ENCODE results near the gene INAFM1. TPM values are rescaled to one million over a fixed set of nuclear protein-coding genes. Genes with fewer than 3 reads are reported as not detected.

Gene INAFM1
- total and polyA plus RNA-seq, 9 of the 15 experiments (the other 6 are each of a cell fraction or from before 2014, with no cell fraction given): 0.71 to 30.9 (median 3.1) TPM

DNA sequence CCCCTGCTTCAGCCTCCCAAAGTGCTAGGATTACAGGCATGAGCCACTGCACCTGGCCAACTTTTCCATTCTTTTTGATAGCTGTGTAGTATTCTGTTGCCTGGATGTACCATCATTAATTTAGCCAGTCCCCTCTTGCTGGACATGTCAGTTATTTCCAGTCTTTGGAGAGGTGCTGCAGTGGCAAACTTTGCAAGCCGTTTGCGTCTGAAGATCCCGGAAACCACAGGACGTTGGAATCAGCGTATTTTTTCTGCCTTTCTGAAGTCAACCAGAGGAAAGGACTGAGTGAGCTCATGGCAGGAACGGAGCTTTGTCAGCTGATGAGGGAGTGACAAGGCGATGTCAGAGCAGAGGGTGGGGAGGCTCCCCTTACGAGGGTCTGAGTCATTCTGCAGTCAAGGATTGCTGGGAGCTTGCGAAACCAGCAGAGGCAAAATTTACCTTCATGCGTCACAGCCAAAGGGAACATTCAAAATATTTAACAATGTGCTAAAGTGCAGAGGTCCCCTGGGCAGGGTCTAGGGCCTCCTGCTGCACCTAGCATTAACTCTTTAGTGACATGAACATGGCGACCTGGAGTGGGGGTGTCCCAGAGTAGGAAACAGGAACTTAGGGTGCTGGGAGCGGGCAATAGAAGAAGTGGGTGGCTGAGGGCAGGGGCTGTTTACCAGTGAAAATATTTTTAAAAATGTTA is 40.6 kb downstream of the INAFM1 start:
- Histone ChIP-seq H3K4me1 (replicated peaks in 1 of 2; ENCODE audit: control insufficient read depth in 2 of 2, insufficient read depth in 2 of 2, low read length in 2 of 2) (peaks cover 14 to 27% of the 10 kb centered on the region in 2 experiments; a peak in 4 of 5 replicates), H3K79me2 (ENCODE audit: control insufficient read depth, insufficient read depth, low read length) (no peaks in the 10 kb centered on the region), H3K9me3 (replicated peaks; ENCODE audit: control insufficient read depth, insufficient read depth, low read depth, low read length) (no peaks in the 10 kb centered on the region), H4K20me1 (replicated peaks; ENCODE audit: control insufficient read depth, insufficient read depth, low read length) (no peaks in the 10 kb centered on the region), H3K4me2 (ENCODE audit: insufficient read depth, low read length) (peak overlapping the region; percentile 71), H3K9ac (ENCODE audit: insufficient read depth in 1 of 2, low read depth in 2 of 2, low read length in 2 of 2) (peak overlapping the region; percentile 36 to 71; a peak in 3 of 4 replicates), H3K4me3 (no peak overlapping the region), H2AFZ (ENCODE audit: low read depth, low read length) (peak overlapping the region; percentile 83), H3K9me1 (ENCODE audit: control insufficient read depth, insufficient read depth, low read length) (no peaks in the 10 kb centered on the region), H3K27me3 (ENCODE audit: control insufficient read depth in 2 of 2, insufficient read depth in 2 of 2, low read length in 2 of 2) (no peaks in the 10 kb centered on the region), H3K36me3 (ENCODE audit: control insufficient read depth, insufficient read depth, low read length) (no peaks in the 10 kb centered on the region), H3K27ac (ENCODE audit: extremely low read depth, low read depth, low read length) (peak overlapping the region; percentile 71; the same call in 2 of the 3 replicates)
- peak; percentile 94 for ATAC-seq
- ChIA-PET CTCF (ENCODE audit: low intra/inter-chr PET ratio) (no interaction called here), POLR2A (interaction anchor here (0.6 to 1.1 kb wide), 9 partner anchors 8 to 87 kb away, joined by 3 to 8 read pairs (median 3); partner anchors contain the start of gene DHX34)
- intact Hi-C loops (cut with micrococcal nuclease) (no loop called here), in situ Hi-C loops (cut with MboI) (no loop called here)
- no TSS peak for BruUV-seq (replicated peaks)
- FAIRE-seq: peak; percentile 99
- WGBS (ENCODE audit: insufficient coverage, low coverage, missing lambda C conversion rate): 4% methylated on average over 12 of the region's 12 CpGs
- peak; percentile 79 to 93 (median 84) for DNase-seq (ENCODE audit: extremely low read depth in 1 of 4, low spot score in 3 of 4)
- no peak for TF ChIP-seq ZNF232 (CRISPR knock-in tag; IDR thresholded peaks at IDR 0.05)
- no peak for TF ChIP-seq ZNF197 (CRISPR knock-in tag; IDR thresholded peaks at IDR 0.05; ENCODE audit: low read depth)
- no peak for TF ChIP-seq ZNF224 (CRISPR knock-in tag; IDR thresholded peaks at IDR 0.05)
- no peak for TF ChIP-seq ZNF311 (CRISPR knock-in tag; IDR thresholded peaks at IDR 0.05)
- peak; percentile 60; the same call in 1 of the 2 replicates for TF ChIP-seq ETV1 (tag; conservative IDR thresholded peaks at IDR 0.05; ENCODE audit: low read depth)
- no peak for TF ChIP-seq MEF2A (IDR thresholded peaks at IDR 0.05; ENCODE audit: control insufficient read depth, low read depth, low read length)
- TF ChIP-seq CAMTA2 (CRISPR knock-in tag; conservative IDR thresholded peaks at IDR 0.05): no peak
- peak; percentile 69 for TF ChIP-seq GABPB1 (CRISPR knock-in tag; IDR thresholded peaks at IDR 0.05)
- TF ChIP-seq HDAC6 (IDR thresholded peaks at IDR 0.05; ENCODE audit: low read depth, low read length): no peak
- no peak for TF ChIP-seq ZNF431 (CRISPR knock-in tag; IDR thresholded peaks at IDR 0.05)
- TF ChIP-seq, protein P1, sequence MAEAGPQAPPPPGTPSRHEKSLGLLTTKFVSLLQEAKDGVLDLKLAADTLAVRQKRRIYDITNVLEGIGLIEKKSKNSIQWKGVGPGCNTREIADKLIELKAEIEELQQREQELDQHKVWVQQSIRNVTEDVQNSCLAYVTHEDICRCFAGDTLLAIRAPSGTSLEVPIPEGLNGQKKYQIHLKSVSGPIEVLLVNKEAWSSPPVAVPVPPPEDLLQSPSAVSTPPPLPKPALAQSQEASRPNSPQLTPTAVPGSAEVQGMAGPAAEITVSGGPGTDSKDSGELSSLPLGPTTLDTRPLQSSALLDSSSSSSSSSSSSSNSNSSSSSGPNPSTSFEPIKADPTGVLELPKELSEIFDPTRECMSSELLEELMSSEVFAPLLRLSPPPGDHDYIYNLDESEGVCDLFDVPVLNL (CRISPR knock-in tag; IDR thresholded peaks at IDR 0.05; ENCODE audit: low read depth): no peak
- TF ChIP-seq HSF4 (CRISPR knock-in tag; IDR thresholded peaks at IDR 0.05; ENCODE audit: borderline replicate concordance): no peak
- no peak for TF ChIP-seq SMC3 (conservative IDR thresholded peaks at IDR 0.05; ENCODE audit: insufficient read depth, low read depth, low read length)
- TF ChIP-seq RBM25 (IDR thresholded peaks at IDR 0.05; ENCODE audit: low read depth, low read length, severe bottlenecking): peak; percentile 61
- TF ChIP-seq, protein P2, sequence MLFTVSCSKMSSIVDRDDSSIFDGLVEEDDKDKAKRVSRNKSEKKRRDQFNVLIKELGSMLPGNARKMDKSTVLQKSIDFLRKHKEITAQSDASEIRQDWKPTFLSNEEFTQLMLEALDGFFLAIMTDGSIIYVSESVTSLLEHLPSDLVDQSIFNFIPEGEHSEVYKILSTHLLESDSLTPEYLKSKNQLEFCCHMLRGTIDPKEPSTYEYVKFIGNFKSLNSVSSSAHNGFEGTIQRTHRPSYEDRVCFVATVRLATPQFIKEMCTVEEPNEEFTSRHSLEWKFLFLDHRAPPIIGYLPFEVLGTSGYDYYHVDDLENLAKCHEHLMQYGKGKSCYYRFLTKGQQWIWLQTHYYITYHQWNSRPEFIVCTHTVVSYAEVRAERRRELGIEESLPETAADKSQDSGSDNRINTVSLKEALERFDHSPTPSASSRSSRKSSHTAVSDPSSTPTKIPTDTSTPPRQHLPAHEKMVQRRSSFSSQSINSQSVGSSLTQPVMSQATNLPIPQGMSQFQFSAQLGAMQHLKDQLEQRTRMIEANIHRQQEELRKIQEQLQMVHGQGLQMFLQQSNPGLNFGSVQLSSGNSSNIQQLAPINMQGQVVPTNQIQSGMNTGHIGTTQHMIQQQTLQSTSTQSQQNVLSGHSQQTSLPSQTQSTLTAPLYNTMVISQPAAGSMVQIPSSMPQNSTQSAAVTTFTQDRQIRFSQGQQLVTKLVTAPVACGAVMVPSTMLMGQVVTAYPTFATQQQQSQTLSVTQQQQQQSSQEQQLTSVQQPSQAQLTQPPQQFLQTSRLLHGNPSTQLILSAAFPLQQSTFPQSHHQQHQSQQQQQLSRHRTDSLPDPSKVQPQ (CRISPR knock-in tag; IDR thresholded peaks at IDR 0.05; ENCODE audit: borderline replicate concordance): no peak

Data from K562 (cell line).